WTC11 (cell line): ENCODE measurements around the gene TSPAN9. TPM values are rescaled to one million over a fixed set of nuclear protein-coding genes. Genes with fewer than 3 reads are reported as not detected.

Experiments used
- ATAC-seq: fragments of 200-7000 bp; cut with Tn5 transposase; 2 replicates; pipeline ENCODE4 v1.10.0; 2021; ENCODE audit warnings: mild to moderate bottlenecking, moderate library complexity
- CTCF ChIA-PET: fragments of 300-600 bp; sonication (Branson Sonifier 250); formaldehyde crosslinking; loops from one replicate; lab custom pipeline; 2021; ENCODE audit warnings: antibody characterized with exemption; lab: Charles Lee
- POLR2A ChIA-PET: fragments of 350-600 bp; sonication (Branson Sonifier 250); formaldehyde crosslinking; loops from one replicate; lab custom pipeline; 2021; ENCODE audit warnings: antibody characterized with exemption; lab: Charles Lee
- DNase-seq: peaks from one replicate; pipeline ENCODE4 v3.0.0; 2021; ENCODE audit warnings: low spot score
- H3K27ac Mint-ChIP-seq: 2 replicates; pipeline ENCODE4 v1.8.0; 2021; ENCODE audit warnings: mixed read lengths
- H3K27me3 Mint-ChIP-seq: 2 replicates; pipeline ENCODE4 v1.8.0; 2021; ENCODE audit warnings: low read depth, mild to moderate bottlenecking, moderate library complexity, mixed read lengths
- H3K36me3 Mint-ChIP-seq: 2 replicates; pipeline ENCODE4 v1.8.0; 2021; ENCODE audit warnings: mixed read lengths
- H3K4me1 Mint-ChIP-seq: 2 replicates; pipeline ENCODE4 v1.8.0; 2022; ENCODE audit warnings: mixed read lengths
- H3K4me3 Mint-ChIP-seq: 2 replicates; pipeline ENCODE4 v1.8.0; 2021; ENCODE audit warnings: mild to moderate bottlenecking, moderate library complexity, mixed read lengths
- H3K9me3 Mint-ChIP-seq: 2 replicates; pipeline ENCODE4 v1.8.0; 2021; ENCODE audit warnings: mixed read lengths
- ESRRA ChIP-seq: sonication (generic); formaldehyde crosslinking; IDR thresholded peaks from 2 replicates; pipeline ENCODE4 v1.8.1; 2022; ENCODE audit warnings: mild to moderate bottlenecking, missing genetic modification reagents, borderline replicate concordance
- FOXK1 ChIP-seq: sonication (generic); formaldehyde crosslinking; IDR thresholded peaks from 2 replicates; pipeline ENCODE4 v1.8.0; 2022; ENCODE audit warnings: mild to moderate bottlenecking, moderate library complexity, missing genetic modification reagents
- FOXP1 ChIP-seq: sonication (generic); formaldehyde crosslinking; IDR thresholded peaks from 2 replicates; pipeline ENCODE4 v1.8.0; 2022; ENCODE audit warnings: missing genetic modification reagents, mild to moderate bottlenecking, moderate library complexity, borderline replicate concordance
- GABPB1 ChIP-seq: sonication (generic); formaldehyde crosslinking; IDR thresholded peaks from 2 replicates; pipeline ENCODE4 v1.8.1; 2023; ENCODE audit warnings: mild to moderate bottlenecking, missing genetic modification reagents
- IRF2 ChIP-seq: sonication (generic); formaldehyde crosslinking; IDR thresholded peaks from 2 replicates; pipeline ENCODE4 v1.8.0; 2022; ENCODE audit warnings: low read depth, missing genetic modification reagents, borderline replicate concordance
- NFE2L1 ChIP-seq: sonication (generic); formaldehyde crosslinking; IDR thresholded peaks from 2 replicates; pipeline ENCODE4 v1.8.1; 2023; ENCODE audit warnings: missing genetic modification reagents
- NR2C2 ChIP-seq: sonication (generic); formaldehyde crosslinking; IDR thresholded peaks from 2 replicates; pipeline ENCODE4 v1.8.0; 2022; ENCODE audit warnings: mild to moderate bottlenecking, missing genetic modification reagents
- NR3C1 ChIP-seq: sonication (generic); formaldehyde crosslinking; conservative IDR thresholded peaks from 2 replicates; pipeline ENCODE4 v1.8.1; 2023; ENCODE audit warnings: low read depth, mild to moderate bottlenecking, missing genetic modification reagents
- PREB ChIP-seq: sonication (generic); formaldehyde crosslinking; IDR thresholded peaks from 2 replicates; pipeline ENCODE4 v1.8.1; 2022; ENCODE audit warnings: mild to moderate bottlenecking, missing genetic modification reagents, moderate library complexity, borderline replicate concordance
- PRRX2 ChIP-seq: fragments of 250-450 bp; sonication (Bioruptor Pico); IDR thresholded peaks from 2 replicates; pipeline ENCODE4 v1.8.0; 2021; ENCODE audit warnings: mild to moderate bottlenecking
- SP1 ChIP-seq: sonication (generic); formaldehyde crosslinking; conservative IDR thresholded peaks from 2 replicates; pipeline ENCODE4 v1.8.1; 2022; ENCODE audit warnings: missing genetic modification reagents
- STAT6 ChIP-seq: sonication (generic); formaldehyde crosslinking; conservative IDR thresholded peaks from 2 replicates; pipeline ENCODE4 v1.8.1; 2023; ENCODE audit warnings: mild to moderate bottlenecking, low read depth, missing genetic modification reagents, moderate library complexity
- TCF7 ChIP-seq: sonication (generic); formaldehyde crosslinking; IDR thresholded peaks from 2 replicates; pipeline ENCODE4 v1.8.0; 2022; ENCODE audit warnings: mild to moderate bottlenecking, low read depth, missing genetic modification reagents, moderate library complexity
- USF2 ChIP-seq: sonication (generic); formaldehyde crosslinking; IDR thresholded peaks from 2 replicates; pipeline ENCODE4 v1.8.1; 2023; ENCODE audit warnings: mild to moderate bottlenecking, missing genetic modification reagents, moderate library complexity
- ZNF219 ChIP-seq: sonication (generic); formaldehyde crosslinking; IDR thresholded peaks from 2 replicates; pipeline ENCODE4 v1.8.0; 2023; ENCODE audit warnings: missing genetic modification reagents, mild to moderate bottlenecking, borderline replicate concordance
- ZNF671 ChIP-seq: fragments of 250-450 bp; sonication (Bioruptor Pico); IDR thresholded peaks from 2 replicates; pipeline ENCODE4 v1.8.0; 2021; ENCODE audit warnings: mild to moderate bottlenecking
- total RNA-seq: library from RNA; stranded (reverse); gene quantifications from 3 replicates; pipeline ENCODE4 v1.2.3, GENCODE V29; 2021
- TF ChIP-seq, protein P1 (sequence below): sonication (generic); formaldehyde crosslinking; IDR thresholded peaks from 2 replicates; pipeline ENCODE4 v1.8.1; 2022; ENCODE audit warnings: mild to moderate bottlenecking, moderate library complexity, missing genetic modification reagents
- TF ChIP-seq, protein P2 (sequence below): sonication (generic); formaldehyde crosslinking; IDR thresholded peaks from 2 replicates; pipeline ENCODE4 v1.8.1; 2023; ENCODE audit warnings: mild to moderate bottlenecking, missing genetic modification reagents, moderate library complexity
- TF ChIP-seq, protein P3 (sequence below): fragments of 250-450 bp; sonication (Bioruptor Pico); IDR thresholded peaks from 2 replicates; pipeline ENCODE4 v1.8.0; 2021; ENCODE audit warnings: mild to moderate bottlenecking
- TF ChIP-seq, protein P4 (sequence below): sonication (generic); formaldehyde crosslinking; IDR thresholded peaks from 2 replicates; pipeline ENCODE4 v1.8.1; 2022; ENCODE audit warnings: low read depth, missing genetic modification reagents, borderline replicate concordance
- TF ChIP-seq, protein P5 (sequence below): sonication (generic); formaldehyde crosslinking; IDR thresholded peaks from 2 replicates; pipeline ENCODE4 v1.8.0; 2023; ENCODE audit warnings: missing genetic modification reagents, mild to moderate bottlenecking, borderline replicate concordance

Gene TSPAN9
- total RNA-seq, 1 experiment from 2014 or later = 27.6 TPM

- no peaks in the 10 kb centered on the region for H3K27me3 Mint-ChIP-seq
- no peaks in the 10 kb centered on the region for H3K36me3 Mint-ChIP-seq
- TF ChIP-seq TCF7 (CRISPR knock-in tag) (no peak), ZNF219 (CRISPR knock-in tag) (no peak), NR3C1 (CRISPR knock-in tag) (no peak), PREB (CRISPR knock-in tag) (no peak), IRF2 (CRISPR knock-in tag) (no peak), NR2C2 (CRISPR knock-in tag) (no peak), USF2 (no peak), ESRRA (CRISPR knock-in tag) (no peak), FOXK1 (CRISPR knock-in tag) (no peak), GABPB1 (CRISPR knock-in tag) (no peak), STAT6 (CRISPR knock-in tag) (no peak), PRRX2 (CRISPR knock-in tag) (no peak)
- TF ChIP-seq, protein P1, sequence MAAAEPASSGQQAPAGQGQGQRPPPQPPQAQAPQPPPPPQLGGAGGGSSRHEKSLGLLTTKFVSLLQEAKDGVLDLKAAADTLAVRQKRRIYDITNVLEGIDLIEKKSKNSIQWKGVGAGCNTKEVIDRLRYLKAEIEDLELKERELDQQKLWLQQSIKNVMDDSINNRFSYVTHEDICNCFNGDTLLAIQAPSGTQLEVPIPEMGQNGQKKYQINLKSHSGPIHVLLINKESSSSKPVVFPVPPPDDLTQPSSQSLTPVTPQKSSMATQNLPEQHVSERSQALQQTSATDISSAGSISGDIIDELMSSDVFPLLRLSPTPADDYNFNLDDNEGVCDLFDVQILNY (CRISPR knock-in tag) = no peak
- TF ChIP-seq, protein P2, sequence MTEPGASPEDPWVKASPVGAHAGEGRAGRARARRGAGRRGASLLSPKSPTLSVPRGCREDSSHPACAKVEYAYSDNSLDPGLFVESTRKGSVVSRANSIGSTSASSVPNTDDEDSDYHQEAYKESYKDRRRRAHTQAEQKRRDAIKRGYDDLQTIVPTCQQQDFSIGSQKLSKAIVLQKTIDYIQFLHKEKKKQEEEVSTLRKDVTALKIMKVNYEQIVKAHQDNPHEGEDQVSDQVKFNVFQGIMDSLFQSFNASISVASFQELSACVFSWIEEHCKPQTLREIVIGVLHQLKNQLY (CRISPR knock-in tag) = no peak
- TF ChIP-seq, protein P3, sequence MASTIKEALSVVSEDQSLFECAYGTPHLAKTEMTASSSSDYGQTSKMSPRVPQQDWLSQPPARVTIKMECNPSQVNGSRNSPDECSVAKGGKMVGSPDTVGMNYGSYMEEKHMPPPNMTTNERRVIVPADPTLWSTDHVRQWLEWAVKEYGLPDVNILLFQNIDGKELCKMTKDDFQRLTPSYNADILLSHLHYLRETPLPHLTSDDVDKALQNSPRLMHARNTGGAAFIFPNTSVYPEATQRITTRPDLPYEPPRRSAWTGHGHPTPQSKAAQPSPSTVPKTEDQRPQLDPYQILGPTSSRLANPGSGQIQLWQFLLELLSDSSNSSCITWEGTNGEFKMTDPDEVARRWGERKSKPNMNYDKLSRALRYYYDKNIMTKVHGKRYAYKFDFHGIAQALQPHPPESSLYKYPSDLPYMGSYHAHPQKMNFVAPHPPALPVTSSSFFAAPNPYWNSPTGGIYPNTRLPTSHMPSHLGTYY = no peak
- H3K4me3 Mint-ChIP-seq = no peak overlapping the region
- DNase-seq (no peak), ATAC-seq (no peak)
- H3K4me1 Mint-ChIP-seq = peaks cover 9% of the 10 kb centered on the region
- ChIA-PET CTCF (interaction anchor here (1.2 kb wide), 1 partner anchor 23 kb away, joined by 4 read pairs; no protein-coding TSS in a partner anchor), POLR2A (no interaction called here)
- H3K27ac Mint-ChIP-seq = no peak overlapping the region
- no peaks in the 10 kb centered on the region for H3K9me3 Mint-ChIP-seq
Observed at GRCh38 chr12:3323002-3323685, 246.0 kb downstream of the TSPAN9 start.

DNA sequence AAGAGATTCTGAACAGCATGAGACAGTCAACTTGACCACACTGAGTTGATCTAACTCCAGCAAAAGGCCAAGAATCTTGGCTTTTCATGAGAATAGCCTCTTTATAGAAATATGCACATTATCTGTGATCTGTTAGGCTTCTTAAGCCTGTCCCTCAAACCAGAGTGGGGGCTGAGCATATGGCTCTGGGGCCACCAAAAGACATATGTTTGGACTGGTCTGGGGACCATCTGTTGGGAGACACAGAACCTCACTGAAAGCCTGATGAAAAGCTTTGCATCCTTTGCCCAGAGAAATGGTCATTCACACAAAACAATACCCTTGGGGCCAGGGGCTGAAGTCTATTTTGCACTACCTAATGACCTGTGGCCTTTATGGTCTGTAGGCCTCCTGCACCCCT, 248.6 kb downstream of the TSPAN9 start:
- H3K27me3 Mint-ChIP-seq = no peaks in the 10 kb centered on the region; the same call in 1 of the 2 replicates
- peaks cover 25% of the 10 kb centered on the region for H3K4me1 Mint-ChIP-seq
- DNase-seq = no peak
- no peak overlapping the region for H3K27ac Mint-ChIP-seq
- CTCF ChIA-PET = interaction anchor here (0.6 to 3.5 kb wide), 39 partner anchors 10 to 478 kb away, joined by 3 to 49 read pairs (median 4); partner anchors contain the start of gene PRMT8
- H3K9me3 Mint-ChIP-seq = no peaks in the 10 kb centered on the region
- POLR2A ChIA-PET = no interaction called here
- H3K36me3 Mint-ChIP-seq = no peaks in the 10 kb centered on the region
- H3K4me3 Mint-ChIP-seq = no peak overlapping the region
- ATAC-seq = no peak
- TF ChIP-seq, protein P4, sequence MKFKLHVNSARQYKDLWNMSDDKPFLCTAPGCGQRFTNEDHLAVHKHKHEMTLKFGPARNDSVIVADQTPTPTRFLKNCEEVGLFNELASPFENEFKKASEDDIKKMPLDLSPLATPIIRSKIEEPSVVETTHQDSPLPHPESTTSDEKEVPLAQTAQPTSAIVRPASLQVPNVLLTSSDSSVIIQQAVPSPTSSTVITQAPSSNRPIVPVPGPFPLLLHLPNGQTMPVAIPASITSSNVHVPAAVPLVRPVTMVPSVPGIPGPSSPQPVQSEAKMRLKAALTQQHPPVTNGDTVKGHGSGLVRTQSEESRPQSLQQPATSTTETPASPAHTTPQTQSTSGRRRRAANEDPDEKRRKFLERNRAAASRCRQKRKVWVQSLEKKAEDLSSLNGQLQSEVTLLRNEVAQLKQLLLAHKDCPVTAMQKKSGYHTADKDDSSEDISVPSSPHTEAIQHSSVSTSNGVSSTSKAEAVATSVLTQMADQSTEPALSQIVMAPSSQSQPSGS (CRISPR knock-in tag) = no peak
- TF ChIP-seq, protein P5, sequence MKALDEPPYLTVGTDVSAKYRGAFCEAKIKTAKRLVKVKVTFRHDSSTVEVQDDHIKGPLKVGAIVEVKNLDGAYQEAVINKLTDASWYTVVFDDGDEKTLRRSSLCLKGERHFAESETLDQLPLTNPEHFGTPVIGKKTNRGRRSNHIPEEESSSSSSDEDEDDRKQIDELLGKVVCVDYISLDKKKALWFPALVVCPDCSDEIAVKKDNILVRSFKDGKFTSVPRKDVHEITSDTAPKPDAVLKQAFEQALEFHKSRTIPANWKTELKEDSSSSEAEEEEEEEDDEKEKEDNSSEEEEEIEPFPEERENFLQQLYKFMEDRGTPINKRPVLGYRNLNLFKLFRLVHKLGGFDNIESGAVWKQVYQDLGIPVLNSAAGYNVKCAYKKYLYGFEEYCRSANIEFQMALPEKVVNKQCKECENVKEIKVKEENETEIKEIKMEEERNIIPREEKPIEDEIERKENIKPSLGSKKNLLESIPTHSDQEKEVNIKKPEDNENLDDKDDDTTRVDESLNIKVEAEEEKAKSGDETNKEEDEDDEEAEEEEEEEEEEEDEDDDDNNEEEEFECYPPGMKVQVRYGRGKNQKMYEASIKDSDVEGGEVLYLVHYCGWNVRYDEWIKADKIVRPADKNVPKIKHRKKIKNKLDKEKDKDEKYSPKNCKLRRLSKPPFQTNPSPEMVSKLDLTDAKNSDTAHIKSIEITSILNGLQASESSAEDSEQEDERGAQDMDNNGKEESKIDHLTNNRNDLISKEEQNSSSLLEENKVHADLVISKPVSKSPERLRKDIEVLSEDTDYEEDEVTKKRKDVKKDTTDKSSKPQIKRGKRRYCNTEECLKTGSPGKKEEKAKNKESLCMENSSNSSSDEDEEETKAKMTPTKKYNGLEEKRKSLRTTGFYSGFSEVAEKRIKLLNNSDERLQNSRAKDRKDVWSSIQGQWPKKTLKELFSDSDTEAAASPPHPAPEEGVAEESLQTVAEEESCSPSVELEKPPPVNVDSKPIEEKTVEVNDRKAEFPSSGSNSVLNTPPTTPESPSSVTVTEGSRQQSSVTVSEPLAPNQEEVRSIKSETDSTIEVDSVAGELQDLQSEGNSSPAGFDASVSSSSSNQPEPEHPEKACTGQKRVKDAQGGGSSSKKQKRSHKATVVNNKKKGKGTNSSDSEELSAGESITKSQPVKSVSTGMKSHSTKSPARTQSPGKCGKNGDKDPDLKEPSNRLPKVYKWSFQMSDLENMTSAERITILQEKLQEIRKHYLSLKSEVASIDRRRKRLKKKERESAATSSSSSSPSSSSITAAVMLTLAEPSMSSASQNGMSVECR (CRISPR knock-in tag) = no peak
- TF ChIP-seq NFE2L1 (no peak), SP1 (CRISPR knock-in tag) (no peak), ZNF671 (no peak), FOXP1 (CRISPR knock-in tag) (no peak)
